ENCODE results near the gene LIG1. TPM values are rescaled to one million over a fixed set of nuclear protein-coding genes. Genes with fewer than 3 reads are reported as not detected.

LIG1 gene
- total RNA-seq, 1 donor from 2014 or later = 144 TPM

DNA sequence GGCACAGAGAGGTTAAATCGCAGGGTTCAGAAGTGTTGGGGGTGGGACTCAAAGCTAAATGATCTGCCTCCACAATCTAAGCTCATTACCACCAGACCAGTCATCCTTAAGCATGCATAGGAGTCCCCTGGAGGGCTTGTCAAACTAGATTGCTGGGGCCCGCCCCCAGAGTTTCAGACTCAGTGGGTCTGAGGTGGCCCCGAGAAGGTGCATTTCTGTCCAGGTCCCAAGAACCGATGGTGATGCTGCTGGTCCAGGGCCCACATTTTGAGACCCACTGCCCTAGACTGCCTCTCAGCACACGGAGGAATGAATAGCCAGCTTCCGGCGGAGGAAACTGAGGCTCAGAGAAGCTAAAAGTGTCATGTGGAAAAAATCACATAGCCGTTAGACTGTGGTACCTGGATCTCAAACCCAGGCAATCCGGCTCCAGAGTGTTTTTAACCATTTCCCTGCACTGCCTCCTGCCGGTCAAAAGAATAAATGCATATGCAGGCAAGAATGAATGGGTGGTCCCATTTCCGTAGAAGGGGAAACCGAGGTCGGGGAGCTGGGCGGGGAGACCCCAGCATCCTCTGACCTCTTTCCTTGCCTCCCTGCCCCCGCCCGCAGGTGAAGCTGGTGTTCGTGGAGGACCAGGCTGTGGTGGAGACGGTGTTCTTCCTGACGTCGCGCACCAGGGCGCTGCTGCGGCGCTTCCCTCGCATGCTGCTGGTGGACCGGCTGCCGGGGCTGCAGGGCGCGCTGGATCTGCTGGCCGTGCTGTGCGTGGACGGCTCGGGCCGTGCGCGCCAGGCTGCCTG lies 24.1 kb upstream of the LIG1 start:
- no peaks in the 10 kb centered on the region for H3K9me3 Mint-ChIP-seq

DNA sequence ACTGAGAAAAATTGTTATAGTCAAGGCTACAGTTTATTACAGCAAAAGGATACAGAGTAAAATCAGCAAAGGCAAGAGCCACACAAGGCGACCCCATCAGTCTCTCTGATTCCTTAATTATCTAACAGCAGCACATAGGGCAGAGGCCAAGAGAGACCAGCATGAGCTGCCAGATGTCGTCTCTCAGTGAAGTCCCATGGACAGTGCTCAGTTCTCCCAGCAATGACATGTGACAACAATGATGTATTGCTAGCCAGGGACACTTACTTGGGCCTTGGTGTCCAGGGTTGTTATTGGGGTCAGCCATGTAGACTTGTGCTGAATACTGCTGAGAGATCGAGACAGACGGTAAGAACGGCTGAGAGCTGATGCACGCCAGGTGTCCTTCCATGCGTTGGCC lies 22.6 kb upstream of the LIG1 start:
- H3K27me3 Mint-ChIP-seq = no peaks in the 10 kb centered on the region
- intact Hi-C loops (cut with micrococcal nuclease) = no loop called here
- H3K27ac Mint-ChIP-seq = no peak overlapping the region
- H3K9me3 Mint-ChIP-seq = no peaks in the 10 kb centered on the region
- no peak overlapping the region for H3K4me3 Mint-ChIP-seq
- peaks cover 2% of the 10 kb centered on the region for H3K4me1 Mint-ChIP-seq
- peaks cover 29% of the 10 kb centered on the region for H3K36me3 Mint-ChIP-seq (ENCODE audit: low read depth)
- no peak for DNase-seq

More for the DNA sequence above, 24.1 kb upstream of the LIG1 start:
- H3K27ac Mint-ChIP-seq = no peak overlapping the region
- peak; percentile 75 for DNase-seq
- no peaks in the 10 kb centered on the region for H3K27me3 Mint-ChIP-seq
- peaks cover 17% of the 10 kb centered on the region for H3K36me3 Mint-ChIP-seq (ENCODE audit: low read depth)
- intact Hi-C loops (cut with micrococcal nuclease) = no loop called here
- peaks cover 2% of the 10 kb centered on the region for H3K4me1 Mint-ChIP-seq
- no peak overlapping the region for H3K4me3 Mint-ChIP-seq

DNA sequence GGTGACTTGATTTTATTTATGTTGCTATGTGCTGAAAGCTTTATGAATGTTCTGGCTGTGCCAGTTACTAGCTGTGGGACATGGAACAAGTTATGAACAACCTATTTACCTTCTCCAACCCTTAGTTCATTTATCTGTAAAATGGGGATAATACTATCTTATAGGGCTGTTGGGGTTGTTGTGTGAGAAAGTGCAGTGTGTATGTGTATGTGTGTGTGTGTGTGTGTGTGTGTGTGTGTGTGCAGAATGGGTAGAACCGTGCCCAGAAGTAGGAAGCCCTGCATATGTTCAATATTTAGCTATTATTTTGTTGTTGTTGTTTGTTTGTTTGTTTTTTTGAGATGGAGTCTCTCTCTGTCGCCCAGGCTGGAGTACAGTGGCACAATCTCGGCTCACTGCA lies 20.7 kb upstream of the LIG1 start:
- Mint-ChIP-seq H3K36me3 (ENCODE audit: low read depth) (peaks cover 30% of the 10 kb centered on the region), H3K4me3 (no peak overlapping the region), H3K4me1 (peaks cover 2% of the 10 kb centered on the region)

DNA sequence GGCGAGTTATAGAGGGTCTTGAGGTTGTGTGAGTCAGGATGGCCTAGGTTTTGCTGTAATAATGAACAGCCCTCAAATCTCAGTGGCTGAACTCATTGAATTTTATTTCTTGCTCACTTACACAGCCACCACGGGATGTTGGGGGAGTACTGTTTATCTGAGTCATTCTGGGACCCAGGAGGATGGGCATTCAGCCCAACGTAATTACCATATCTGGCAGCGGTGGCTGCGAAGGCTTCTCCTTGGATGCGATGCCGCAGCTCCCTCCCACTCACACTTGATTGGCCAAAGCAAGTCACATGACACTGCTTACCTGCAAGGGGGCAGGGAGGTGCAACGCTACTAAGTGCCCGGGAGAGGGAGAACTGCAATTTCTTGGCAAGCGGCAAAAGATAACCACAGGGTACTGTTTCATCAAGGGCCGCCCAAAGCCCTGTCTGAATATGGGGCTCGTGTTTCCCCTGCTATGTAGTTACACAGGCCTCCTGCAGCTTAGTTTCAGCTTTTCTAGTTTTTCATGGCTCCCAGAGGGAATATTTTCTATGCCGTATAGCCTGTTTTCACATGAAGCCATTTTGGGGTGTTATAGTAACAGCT lies 20.2 kb upstream of the LIG1 start:
- no peak for DNase-seq
- intact Hi-C loops (cut with micrococcal nuclease) = no loop called here
- Mint-ChIP-seq H3K4me3 (no peak overlapping the region), H3K4me1 (peaks cover 2% of the 10 kb centered on the region), H3K27me3 (no peaks in the 10 kb centered on the region), H3K36me3 (ENCODE audit: low read depth) (peaks cover 30% of the 10 kb centered on the region), H3K9me3 (no peaks in the 10 kb centered on the region), H3K27ac (no peak overlapping the region)

More for the DNA sequence above, 20.7 kb upstream of the LIG1 start:
- no peaks in the 10 kb centered on the region for H3K27me3 Mint-ChIP-seq
- H3K9me3 Mint-ChIP-seq = no peaks in the 10 kb centered on the region
- no peak overlapping the region for H3K27ac Mint-ChIP-seq
- intact Hi-C loops (cut with micrococcal nuclease) = no loop called here
- DNase-seq = no peak

GRCh38 chr19:48186541-48186991 lies 16.4 kb upstream of the LIG1 start:
- H3K36me3 Mint-ChIP-seq (ENCODE audit: low read depth) = peaks cover 44% of the 10 kb centered on the region
- intact Hi-C loops (cut with micrococcal nuclease) = no loop called here
- H3K27me3 Mint-ChIP-seq = no peaks in the 10 kb centered on the region
- H3K4me3 Mint-ChIP-seq = no peak overlapping the region
- no peaks in the 10 kb centered on the region for H3K9me3 Mint-ChIP-seq
- no peak overlapping the region for H3K27ac Mint-ChIP-seq
- H3K4me1 Mint-ChIP-seq = no peaks in the 10 kb centered on the region
- no peak for DNase-seq

- no peak for DNase-seq
- Mint-ChIP-seq H3K9me3 (no peaks in the 10 kb centered on the region), H3K27ac (no peak overlapping the region), H3K27me3 (no peaks in the 10 kb centered on the region), H3K36me3 (ENCODE audit: low read depth) (peaks cover 46% of the 10 kb centered on the region), H3K4me3 (no peak overlapping the region), H3K4me1 (no peaks in the 10 kb centered on the region)
- intact Hi-C loops (cut with micrococcal nuclease) = no loop called here
These were observed 15.9 kb upstream of the LIG1 start for GRCh38 chr19:48186015-48186414.

- Mint-ChIP-seq H3K4me1 (no peaks in the 10 kb centered on the region), H3K27ac (no peak overlapping the region), H3K36me3 (ENCODE audit: low read depth) (peaks cover 43% of the 10 kb centered on the region), H3K9me3 (no peaks in the 10 kb centered on the region), H3K27me3 (no peaks in the 10 kb centered on the region), H3K4me3 (no peak overlapping the region)
- intact Hi-C loops (cut with micrococcal nuclease) = no loop called here
- DNase-seq = no peak
These were observed 13.2 kb upstream of the LIG1 start for GRCh38 chr19:48183356-48183755.

DNA sequence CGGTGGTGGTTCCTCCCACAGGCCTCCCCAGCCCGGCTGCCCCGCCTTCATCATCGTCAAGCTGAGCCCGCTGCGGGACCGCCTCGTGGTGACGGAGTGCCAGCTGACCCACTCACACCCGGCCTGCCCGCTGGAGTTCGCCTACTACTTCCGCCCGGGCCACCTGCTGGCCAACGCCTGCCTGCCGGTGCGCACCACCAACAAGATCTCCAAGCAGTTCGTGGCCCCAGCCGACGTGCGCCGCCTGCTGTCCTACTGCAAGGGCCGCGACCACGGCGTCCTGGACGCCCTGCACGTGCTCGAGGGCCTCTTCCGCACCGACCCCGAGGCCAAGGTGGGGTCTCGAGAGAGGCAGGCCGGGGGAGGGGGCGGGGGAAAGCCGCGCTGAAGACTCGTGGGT lies 12.3 kb upstream of the LIG1 start:
- intact Hi-C loops (cut with micrococcal nuclease) = no loop called here
- DNase-seq = no peak
- Mint-ChIP-seq H3K27ac (no peak overlapping the region), H3K4me3 (no peak overlapping the region), H3K36me3 (ENCODE audit: low read depth) (peaks cover 36% of the 10 kb centered on the region), H3K27me3 (no peaks in the 10 kb centered on the region), H3K4me1 (no peaks in the 10 kb centered on the region), H3K9me3 (no peaks in the 10 kb centered on the region)

DNA sequence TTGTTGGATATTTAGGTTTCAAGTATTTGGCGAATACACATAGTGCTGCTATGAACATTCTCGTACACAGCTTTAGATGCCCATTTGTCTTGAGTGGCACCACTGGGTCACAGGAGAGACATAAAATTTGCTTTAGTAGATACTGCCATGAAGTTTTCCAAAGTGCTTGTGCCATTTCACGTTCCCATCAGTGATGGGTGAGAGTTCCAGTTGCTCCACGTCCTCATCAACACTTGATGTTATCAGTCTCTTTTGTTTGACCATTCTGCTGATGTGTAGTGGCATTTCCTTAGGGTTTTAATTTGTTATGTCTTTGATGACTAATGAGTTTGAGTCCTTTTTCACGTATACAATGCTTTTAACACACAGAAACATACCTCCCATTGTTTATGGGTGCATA lies 11.4 kb upstream of the LIG1 start:
- intact Hi-C loops (cut with micrococcal nuclease) = no loop called here
- DNase-seq = no peak
- no peaks in the 10 kb centered on the region for H3K27me3 Mint-ChIP-seq
- H3K36me3 Mint-ChIP-seq (ENCODE audit: low read depth) = peaks cover 41% of the 10 kb centered on the region
- peaks cover 3% of the 10 kb centered on the region for H3K4me1 Mint-ChIP-seq
- no peaks in the 10 kb centered on the region for H3K9me3 Mint-ChIP-seq
- no peak overlapping the region for H3K27ac Mint-ChIP-seq
- no peak overlapping the region for H3K4me3 Mint-ChIP-seq

- intact Hi-C loops (cut with micrococcal nuclease) = no loop called here
- H3K4me1 Mint-ChIP-seq = peaks cover 14% of the 10 kb centered on the region
- H3K36me3 Mint-ChIP-seq (ENCODE audit: low read depth) = peaks cover 48% of the 10 kb centered on the region
- H3K27me3 Mint-ChIP-seq = no peaks in the 10 kb centered on the region
- no peaks in the 10 kb centered on the region for H3K9me3 Mint-ChIP-seq
- no peak for DNase-seq
- H3K4me3 Mint-ChIP-seq = no peak overlapping the region
- peak overlapping the region; percentile 11 for H3K27ac Mint-ChIP-seq
These were observed 6.1 kb upstream of the LIG1 start for GRCh38 chr19:48176226-48176625.

DNA sequence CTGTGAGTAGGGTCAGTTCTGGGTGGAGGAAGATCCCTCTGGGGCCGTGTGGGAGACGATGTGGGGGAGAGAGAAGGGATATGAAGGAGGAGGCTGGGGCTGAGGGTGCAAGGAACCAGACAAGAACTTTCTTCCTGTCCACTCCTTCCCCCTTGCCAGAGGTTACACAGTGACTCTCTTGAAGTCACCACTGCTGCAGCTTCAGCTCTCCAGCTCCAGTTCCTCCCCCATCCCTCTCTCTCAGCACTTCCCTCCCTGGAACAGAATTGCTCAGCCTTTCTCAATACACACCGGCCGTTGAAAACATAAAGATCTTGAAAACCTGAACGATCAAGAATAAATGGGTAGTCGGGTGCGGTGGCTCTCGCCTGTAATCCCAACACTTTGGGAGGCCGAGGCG lies 5.4 kb upstream of the LIG1 start:
- Mint-ChIP-seq H3K27me3 (no peaks in the 10 kb centered on the region), H3K4me1 (peaks cover 19% of the 10 kb centered on the region), H3K36me3 (ENCODE audit: low read depth) (peaks cover 50% of the 10 kb centered on the region), H3K4me3 (no peak overlapping the region), H3K9me3 (no peaks in the 10 kb centered on the region), H3K27ac (no peak overlapping the region)
- intact Hi-C loops (cut with micrococcal nuclease) = no loop called here
- no peak for DNase-seq

GRCh38 chr19:48174445-48175030 lies 4.4 kb upstream of the LIG1 start:
- Mint-ChIP-seq H3K27ac (no peak overlapping the region), H3K36me3 (ENCODE audit: low read depth) (peaks cover 45% of the 10 kb centered on the region), H3K27me3 (no peaks in the 10 kb centered on the region), H3K9me3 (no peaks in the 10 kb centered on the region), H3K4me1 (peaks cover 19% of the 10 kb centered on the region), H3K4me3 (no peak overlapping the region)
- intact Hi-C loops (cut with micrococcal nuclease) = no loop called here
- no peak for DNase-seq

DNA sequence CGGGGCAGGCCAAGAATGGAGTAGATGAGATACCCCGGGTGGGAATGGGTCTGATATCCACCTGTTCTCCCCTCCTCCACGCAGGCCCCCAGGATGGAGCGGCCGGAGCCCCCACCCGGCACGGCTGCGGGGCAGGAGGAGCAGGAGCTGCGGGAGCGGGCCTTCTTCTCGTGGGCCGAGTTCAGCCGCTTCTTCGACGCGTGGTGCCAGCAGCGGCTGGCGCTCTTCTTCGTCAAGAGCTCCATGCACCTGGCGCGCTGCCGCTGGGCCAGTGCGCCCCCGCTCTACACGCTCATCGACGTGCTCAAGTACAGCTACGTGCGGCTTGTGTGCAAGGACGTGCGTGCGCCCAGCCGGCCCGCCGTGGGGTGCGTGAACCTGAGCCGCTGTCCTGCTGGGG lies 1.6 kb upstream of the LIG1 start:
- peak overlapping the region; percentile 98 for H3K4me3 Mint-ChIP-seq
- intact Hi-C loops (cut with micrococcal nuclease) = loop anchor here (2.0 kb wide), 1 partner anchor 89 kb away; no protein-coding TSS in a partner anchor
- no peak overlapping the region for H3K27ac Mint-ChIP-seq

DNA sequence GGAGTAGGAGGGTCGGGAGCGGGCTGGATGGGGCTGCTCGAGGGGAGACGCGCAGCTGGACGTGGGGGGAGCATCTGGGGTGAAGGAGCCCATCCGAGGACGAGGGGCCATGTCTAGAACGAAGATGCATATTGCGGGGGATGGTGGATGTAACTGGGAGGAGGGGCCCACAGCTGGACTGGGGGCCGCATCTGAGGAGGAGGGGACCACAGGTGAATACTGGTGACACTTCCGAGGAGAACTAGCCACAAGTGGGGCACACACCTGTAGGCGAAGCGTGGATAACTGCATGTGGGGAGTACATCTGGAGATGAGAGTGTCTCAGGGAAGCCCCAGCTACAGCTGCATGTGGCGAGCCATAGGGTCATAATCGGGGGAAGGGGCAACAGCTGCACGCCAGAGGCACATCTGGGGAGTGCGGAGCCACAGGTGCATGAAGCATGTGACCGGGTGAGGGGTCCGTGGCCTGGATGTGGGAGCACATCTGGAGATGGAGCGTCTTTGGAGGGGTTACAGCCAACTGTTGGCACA lies 738 bp upstream of the LIG1 start:
- Mint-ChIP-seq H3K27ac (peak overlapping the region; percentile 96), H3K4me1 (peaks cover 34% of the 10 kb centered on the region), H3K9me3 (no peaks in the 10 kb centered on the region), H3K36me3 (ENCODE audit: low read depth) (peaks cover 38% of the 10 kb centered on the region), H3K4me3 (peak overlapping the region; percentile 98), H3K27me3 (no peaks in the 10 kb centered on the region)
- no peak for DNase-seq
- intact Hi-C loops (cut with micrococcal nuclease) = loop anchor here (1.0 to 2.0 kb wide), 2 partner anchors 33 to 90 kb away; no protein-coding TSS in a partner anchor

More for the DNA sequence above, 1.6 kb upstream of the LIG1 start:
- Mint-ChIP-seq H3K36me3 (ENCODE audit: low read depth) (peaks cover 39% of the 10 kb centered on the region), H3K4me1 (peaks cover 34% of the 10 kb centered on the region), H3K9me3 (no peaks in the 10 kb centered on the region), H3K27me3 (no peaks in the 10 kb centered on the region)
- DNase-seq = no peak

All from activated CD4-positive, alpha-beta T cell treated with anti-CD3 and anti-CD28 coated beads, Interleukin-2, amount 10 ng/mL, durations not matched to agents 24 days and 14 days (primary cell).